GM12878 (cell line): ENCODE results near the gene RARS1. TPM values are rescaled to one million over a fixed set of nuclear protein-coding genes. Genes with fewer than 3 reads are reported as not detected.

Source experiments
- ATAC-seq: fragments of 200-7000 bp; cut with Tn5 transposase; 3 replicates; pipeline ENCODE4 v1.9.1; 2020; ENCODE audit warnings: mild to moderate bottlenecking, moderate library complexity
- BruUV-seq: library from RNA; stranded (reverse); fragments of 400-500 nt; replicated peaks from 2 replicates; lab custom pipeline; 2021; lab: Mats Ljungman, UMichigan
- CTCF ChIA-PET: fragments of 300-600 bp; sonication (Branson Sonifier 250); formaldehyde crosslinking; extraction: SDS; loops from one replicate; lab custom pipeline; 2021; ENCODE audit warnings: inconsistent platforms; lab: Yijun Ruan, JAX
- POLR2A ChIA-PET: fragments of 350-600 bp; formaldehyde crosslinking; extraction: SDS; loops from one replicate; lab custom pipeline; 2021; ENCODE audit warnings: inconsistent platforms; lab: Charles Lee
- RAD21 ChIA-PET: fragments of 300-600 bp; sonication (Branson Sonifier 250); formaldehyde crosslinking; loops from one replicate; lab custom pipeline; 2023; ENCODE audit warnings: antibody characterized with exemption; ENCODE audit not compliant: unreplicated experiment; lab: Charles Lee
- SMC1A ChIA-PET: fragments of 300-600 bp; sonication (Branson Sonifier 250); formaldehyde crosslinking; loops from one replicate; lab custom pipeline; 2023; ENCODE audit not compliant: unreplicated experiment, uncharacterized antibody; lab: Charles Lee
- DNase-seq: peaks from one replicate; pipeline ENCODE4 v3.0.0-alpha.2; 2011; ENCODE audit warnings: low read depth, low spot score
- FAIRE-seq: peaks from 3 replicates; lab custom pipeline; 2011; peaks lifted over from hg19 to GRCh38; lab: Jason Lieb, UNC
- H2AFZ ChIP-seq: 2 replicates; pipeline ENCODE4 v1.6.0; 2011; ENCODE audit warnings: low read depth, low read length, control low read depth; ENCODE audit not compliant: control insufficient read depth
- H3K27ac ChIP-seq: 2 replicates; pipeline ENCODE4 v1.5.1; 2011; ENCODE audit warnings: control low read depth; ENCODE audit not compliant: control insufficient read depth, insufficient read depth
- H3K27me3 ChIP-seq, 2 experiments: replicated peaks in 1 of 2; 2 replicates each; pipeline versions ENCODE4 v1.6.0 to v1.6.1; 2011; ENCODE audit warnings: low read length in 1 of 2; ENCODE audit not compliant: control insufficient read depth in 2 of 2, insufficient read depth in 2 of 2
- H3K36me3 ChIP-seq, 2 experiments: 2 replicates each; pipeline ENCODE4 v1.5.1; 2011; ENCODE audit warnings: low read length in 1 of 2; ENCODE audit not compliant: control insufficient read depth in 2 of 2, insufficient read depth in 2 of 2
- H3K4me1 ChIP-seq: 2 replicates; pipeline ENCODE4 v1.6.1; 2011; ENCODE audit warnings: mild to moderate bottlenecking, low read length, moderate library complexity, mixed read lengths; ENCODE audit not compliant: control insufficient read depth, insufficient read depth
- H3K4me2 ChIP-seq: 2 replicates; pipeline ENCODE4 v1.6.0; 2011; ENCODE audit warnings: control low read depth; ENCODE audit not compliant: control insufficient read depth, insufficient read depth
- H3K4me3 ChIP-seq: fragments of 200-600 bp; sonication (generic); 2 replicates; pipeline ENCODE4 v1.5.1; 2016
- H3K79me2 ChIP-seq: 2 replicates; pipeline ENCODE4 v1.6.0; 2011; ENCODE audit warnings: low read length; ENCODE audit not compliant: control insufficient read depth, insufficient read depth
- H3K9ac ChIP-seq: 2 replicates; pipeline ENCODE4 v1.8.0; 2011; ENCODE audit warnings: low read length, control low read depth, mixed read lengths; ENCODE audit not compliant: control insufficient read depth, insufficient read depth
- H3K9me3 ChIP-seq: replicated peaks from 3 replicates; pipeline ENCODE4 v1.5.1; 2011; ENCODE audit warnings: mild to moderate bottlenecking, low read length; ENCODE audit not compliant: control insufficient read depth, insufficient read depth
- H4K20me1 ChIP-seq: 2 replicates; pipeline ENCODE4 v1.6.0; 2011; ENCODE audit not compliant: control insufficient read depth, insufficient read depth
- CBX5 ChIP-seq: sonication (generic); IDR thresholded peaks from 2 replicates; pipeline ENCODE4 v1.6.1; 2016; ENCODE audit warnings: low read depth, moderate library complexity, mild to moderate bottlenecking, inconsistent platforms
- CEBPZ ChIP-seq: fragments of 150-350 bp; IDR thresholded peaks from 2 replicates; pipeline ENCODE4 v1.6.1; 2016; ENCODE audit warnings: low read depth, low read length
- DPF2 ChIP-seq: fragments of 450-650 bp; IDR thresholded peaks from 2 replicates; pipeline ENCODE4 v1.6.1; 2017; ENCODE audit warnings: mild to moderate bottlenecking
- HDAC6 ChIP-seq: fragments of 200-600 bp; sonication (generic); IDR thresholded peaks from one replicate; pipeline ENCODE4 v1.8.0; 2017; ENCODE audit warnings: antibody characterized with exemption; ENCODE audit not compliant: unreplicated experiment
- JUNB ChIP-seq: IDR thresholded peaks from 2 replicates; pipeline ENCODE4 v1.6.1; 2016; ENCODE audit warnings: antibody characterized with exemption, mild to moderate bottlenecking
- WGBS: methylation state at CpG from one replicate; pipeline ENCODE4 v1.1.6; 2016; ENCODE audit warnings: low lambda C conversion rate; ENCODE audit not compliant: insufficient replicate concordance, insufficient coverage; ENCODE audit errors: missing lambda C conversion rate; 5-methylcytosine and 5-hydroxymethylcytosine counted together
- in situ Hi-C: fragments of 300-500 bp; cut with MboI; formaldehyde crosslinking; loops from 9 replicates; pipeline ENCODE4 v1.14.3; 2018; ENCODE audit warnings: mixed read lengths
- intact Hi-C: fragments of 100-400 bp; cut with micrococcal nuclease; formaldehyde crosslinking; loops from one replicate; pipeline ENCODE4 v1.14.2; 2022; ENCODE audit not compliant: unreplicated experiment
- polyA plus RNA-seq, 11 experiments: library from polyadenylated mRNA; depleted of rRNA in 4 of 11; unstranded in 6 of 11; stranded (reverse) in 5 of 11; fragments of >200 nt; fragmentation: Nextera tagmentation in 4 of 11; fragmentation: Illumina TruSeq in 1 of 11; extraction: Ambion mirVana in 4 of 11; extraction: Trizol in 1 of 11; gene quantifications; 1 replicate in 1 of 11; 2 replicates in 10 of 11; pipeline versions ENCODE4 v1.2.1 to v1.2.3, GENCODE V29; 2011 to 2016; ENCODE audit warnings: inconsistent platforms in 2 of 11, missing spikeins in 2 of 11, low read depth in 1 of 11
- total RNA-seq, 4 experiments: library from RNA; depleted of rRNA in 3 of 4; stranded (reverse); fragments of >200 nt in 3 of 4; fragmentation: Illumina TruSeq in 1 of 4; extraction: Trizol in 1 of 4; gene quantifications; 2 replicates each; pipeline versions ENCODE4 v1.2.1 to v1.2.3, GENCODE V29; 2013 to 2021

RARS1 gene
- total and polyA plus RNA-seq, 10 of the 15 experiments (the other 5 are each of a cell fraction or from before 2014, with no cell fraction given) = 80.5 to 127 (median 105) TPM

GRCh38 chr5:168527756-168528295, 41.6 kb downstream of the RARS1 start:
- H3K4me3 ChIP-seq = no peak overlapping the region
- ChIA-PET RAD21 (no interaction called here), POLR2A (no interaction called here), SMC1A (interaction anchor here (0.6 kb wide), 1 partner anchor 62 kb away, joined by 3 read pairs; no protein-coding TSS in a partner anchor), CTCF (no interaction called here)
- no peak overlapping the region for H3K9ac ChIP-seq
- no peak for FAIRE-seq
- in situ Hi-C loops (no loop called here), intact Hi-C loops (no loop called here)
- WGBS = 72% methylated on average over 4 of the region's 4 CpGs
- H3K4me2 ChIP-seq = no peak overlapping the region
- DNase-seq = no peak
- no peaks in the 10 kb centered on the region for H3K79me2 ChIP-seq
- H4K20me1 ChIP-seq = no peaks in the 10 kb centered on the region
- ATAC-seq = no peak
- H3K27ac ChIP-seq = no peak overlapping the region
- TF ChIP-seq CBX5 (no peak), DPF2 (no peak), CEBPZ (no peak), JUNB (no peak), HDAC6 (no peak)
- no peaks in the 10 kb centered on the region for H3K4me1 ChIP-seq
- BruUV-seq = no TSS peak
- H3K9me3 ChIP-seq = peaks cover 2% of the 10 kb centered on the region; the same call in 1 of the 3 replicates
- H2AFZ ChIP-seq = no peak overlapping the region
- H3K27me3 ChIP-seq = peaks cover 0 to 3% of the 10 kb centered on the region in 2 experiments; a peak in 1 of 4 replicates
- no peaks in the 10 kb centered on the region for H3K36me3 ChIP-seq
